Measurements from ENCODE around the gene MAPK7.
A peak's percentile ranks its signal among the peaks of the same experiment; 100 is the strongest.

MAPK7 gene

GRCh38 chr17:19364699-19365498 lies 13.4 kb upstream of the MAPK7 start:
- DNase-seq = peak; percentile 58 to 80

GRCh38 chr17:19365499-19365817 lies 12.8 kb upstream of the MAPK7 start:
- DNase-seq = no peak

GRCh38 chr17:19365833-19366636 lies 12.3 kb upstream of the MAPK7 start:
- DNase-seq = no peak

GRCh38 chr17:19366637-19366972 lies 11.7 kb upstream of the MAPK7 start:
- DNase-seq = no peak

GRCh38 chr17:19368229-19368628 lies 10.1 kb upstream of the MAPK7 start:
- no peak for DNase-seq

- DNase-seq = no peak
Measured at GRCh38 chr17:19369107-19369778, 9.1 kb upstream of the MAPK7 start.

- no peak for DNase-seq
Measured at GRCh38 chr17:19369846-19370492, 8.3 kb upstream of the MAPK7 start.

GRCh38 chr17:19370493-19370960 lies 7.8 kb upstream of the MAPK7 start:
- no peak for DNase-seq

- DNase-seq = no peak
Measured at GRCh38 chr17:19371259-19372010, 6.9 kb upstream of the MAPK7 start.

- no peak for DNase-seq
Measured at GRCh38 chr17:19372011-19372370, 6.3 kb upstream of the MAPK7 start.

GRCh38 chr17:19372439-19372838 lies 5.9 kb upstream of the MAPK7 start:
- no peak for DNase-seq

- DNase-seq = no peak
Measured at GRCh38 chr17:19372866-19373504, 5.3 kb upstream of the MAPK7 start.

GRCh38 chr17:19374136-19374535 lies 4.2 kb upstream of the MAPK7 start:
- DNase-seq = no peak

GRCh38 chr17:19375732-19376131 lies 2.6 kb upstream of the MAPK7 start:
- DNase-seq = no peak

- DNase-seq = no peak
Measured at GRCh38 chr17:19376811-19377210, 1.5 kb upstream of the MAPK7 start.

- peak; percentile 97 to 99 for DNase-seq
Measured at GRCh38 chr17:19377602-19378415, 489 bp upstream of the MAPK7 start.

GRCh38 chr17:19379361-19380065 lies 1.2 kb downstream of the MAPK7 start:
- DNase-seq = no peak

GRCh38 chr17:19380481-19381301 lies 2.4 kb downstream of the MAPK7 start:
- DNase-seq = no peak

GRCh38 chr17:19381361-19381740 lies 3.1 kb downstream of the MAPK7 start:
- no peak for DNase-seq
